ENCODE results near the gene BRICD5. TPM values are rescaled to one million over a fixed set of nuclear protein-coding genes. Genes with fewer than 3 reads are reported as not detected.

BRICD5 gene
- total and polyA plus RNA-seq, 3 donors from 2014 or later: 25.1 to 66.5 (median 37.8) TPM

GRCh38 chr16:2232094-2232990 lies 21.7 kb upstream of the BRICD5 start:
- Histone ChIP-seq H3K27ac (no peak overlapping the region), H3K27me3 (no peaks in the 10 kb centered on the region), H3K4me1 (peaks cover 9% of the 10 kb centered on the region), H3K4me3 (no peak overlapping the region), H3K9me3 (no peaks in the 10 kb centered on the region), H3K36me3 (ENCODE audit: low read depth, missing control alignments) (no peaks in the 10 kb centered on the region)
- TF ChIP-seq CTCF (IDR thresholded peaks at IDR 0.05): no peak
- TF ChIP-seq POLR2A (IDR thresholded peaks at IDR 0.05): no peak
- intact Hi-C loops (cut with DNase I; ENCODE audit: low total_unique reads): no loop called here
- WGBS, 2 donors: 83% methylated on average over 7 to 36 of the region's 41 CpGs
- no peak for DNase-seq

- Histone ChIP-seq H3K36me3 (ENCODE audit: low read depth, missing control alignments) (no peaks in the 10 kb centered on the region), H3K4me3 (no peak overlapping the region), H3K9me3 (no peaks in the 10 kb centered on the region), H3K27me3 (no peaks in the 10 kb centered on the region), H3K27ac (no peak overlapping the region), H3K4me1 (peaks cover 6% of the 10 kb centered on the region)
- DNase-seq: no peak
- TF ChIP-seq POLR2A (IDR thresholded peaks at IDR 0.05): no peak
- intact Hi-C loops (cut with DNase I; ENCODE audit: low total_unique reads): no loop called here
- WGBS, 2 donors: 60 to 90% methylated on average over 1 to 29 of the region's 29 CpGs
These were observed 20.6 kb upstream of the BRICD5 start for GRCh38 chr16:2231016-2231931.

GRCh38 chr16:2230376-2230775 lies 19.7 kb upstream of the BRICD5 start:
- no peak for DNase-seq
- H3K27me3 ChIP-seq: no peaks in the 10 kb centered on the region
- H3K4me1 ChIP-seq: peaks cover 9% of the 10 kb centered on the region
- H3K36me3 ChIP-seq (ENCODE audit: low read depth, missing control alignments): no peaks in the 10 kb centered on the region
- intact Hi-C loops (cut with DNase I; ENCODE audit: low total_unique reads): no loop called here
- no peak for TF ChIP-seq POLR2A (IDR thresholded peaks at IDR 0.05)
- no peak for TF ChIP-seq CTCF (IDR thresholded peaks at IDR 0.05)
- H3K4me3 ChIP-seq: no peak overlapping the region
- no peaks in the 10 kb centered on the region for H3K9me3 ChIP-seq
- WGBS, 2 donors: 71 to 87% methylated on average over 13 of the region's 13 CpGs
- no peak overlapping the region for H3K27ac ChIP-seq

- TF ChIP-seq POLR2A (IDR thresholded peaks at IDR 0.05) (no peak), CTCF (IDR thresholded peaks at IDR 0.05) (no peak)
- Histone ChIP-seq H3K27ac (no peak overlapping the region), H3K36me3 (ENCODE audit: low read depth, missing control alignments) (no peaks in the 10 kb centered on the region), H3K4me1 (peaks cover 12% of the 10 kb centered on the region), H3K9me3 (no peaks in the 10 kb centered on the region), H3K4me3 (no peak overlapping the region), H3K27me3 (no peaks in the 10 kb centered on the region)
- intact Hi-C loops (cut with DNase I; ENCODE audit: low total_unique reads): no loop called here
- 80 to 90% methylated on average over 2 to 21 of the region's 23 CpGs for WGBS, 2 donors
- DNase-seq: no peak
These were observed 19.1 kb upstream of the BRICD5 start for GRCh38 chr16:2229632-2230250.

- Histone ChIP-seq H3K27ac (no peak overlapping the region), H3K36me3 (ENCODE audit: low read depth, missing control alignments) (no peaks in the 10 kb centered on the region), H3K27me3 (no peaks in the 10 kb centered on the region), H3K4me1 (peaks cover 18% of the 10 kb centered on the region), H3K9me3 (no peaks in the 10 kb centered on the region), H3K4me3 (no peak overlapping the region)
- no peak for DNase-seq
- intact Hi-C loops (cut with DNase I; ENCODE audit: low total_unique reads): no loop called here
- 87 to 95% methylated on average over 3 to 12 of the region's 12 CpGs for WGBS, 2 donors
- TF ChIP-seq POLR2A (IDR thresholded peaks at IDR 0.05) (no peak), CTCF (IDR thresholded peaks at IDR 0.05) (no peak)
These were observed 18.4 kb upstream of the BRICD5 start for GRCh38 chr16:2229091-2229490.

Data from testis (tissue), 3 donors.